NCI-H1694 treated with DMSO at 0.1 percent for 48 hours (cell line): ENCODE data around the gene RAB28.
"Not testable (repeated sequence)": the region's sequence is repeated elsewhere in the genome, so short reads cannot be mapped to it uniquely, and the experiment has no call there.

ENCODE experiments used
- DNase-seq: peaks from one replicate; lab custom pipeline; 2025; lab: John Stamatoyannopoulos, UW

Gene RAB28

GRCh38 chr4:13445841-13446790 lies 38.0 kb downstream of the RAB28 start:
- DNase-seq, result no peak

- no peak for DNase-seq
These were observed 42.6 kb downstream of the RAB28 start for GRCh38 chr4:13441506-13441905.

- DNase-seq, result no peak
These were observed 47.2 kb downstream of the RAB28 start for GRCh38 chr4:13436962-13437361.

DNA sequence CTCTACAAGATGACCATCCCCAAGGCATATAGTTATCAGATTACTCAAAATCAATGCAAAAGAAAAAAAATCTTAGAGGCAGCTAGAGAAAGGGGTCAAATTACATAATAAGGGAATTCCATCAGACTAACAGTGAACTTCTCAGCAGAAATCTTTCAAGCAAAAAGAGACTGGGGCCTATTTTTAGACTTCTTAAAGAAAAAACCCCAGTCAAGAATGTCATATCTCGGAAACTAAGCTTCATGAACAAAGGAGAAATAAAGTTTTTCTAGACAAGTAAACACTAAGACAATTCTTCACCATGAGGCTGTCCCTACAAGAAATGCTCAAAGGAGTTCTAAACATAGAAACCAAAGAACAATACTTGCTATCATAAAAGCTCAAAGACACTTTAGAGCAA lies 51.7 kb downstream of the RAB28 start:
- DNase-seq, result no peak

DNA sequence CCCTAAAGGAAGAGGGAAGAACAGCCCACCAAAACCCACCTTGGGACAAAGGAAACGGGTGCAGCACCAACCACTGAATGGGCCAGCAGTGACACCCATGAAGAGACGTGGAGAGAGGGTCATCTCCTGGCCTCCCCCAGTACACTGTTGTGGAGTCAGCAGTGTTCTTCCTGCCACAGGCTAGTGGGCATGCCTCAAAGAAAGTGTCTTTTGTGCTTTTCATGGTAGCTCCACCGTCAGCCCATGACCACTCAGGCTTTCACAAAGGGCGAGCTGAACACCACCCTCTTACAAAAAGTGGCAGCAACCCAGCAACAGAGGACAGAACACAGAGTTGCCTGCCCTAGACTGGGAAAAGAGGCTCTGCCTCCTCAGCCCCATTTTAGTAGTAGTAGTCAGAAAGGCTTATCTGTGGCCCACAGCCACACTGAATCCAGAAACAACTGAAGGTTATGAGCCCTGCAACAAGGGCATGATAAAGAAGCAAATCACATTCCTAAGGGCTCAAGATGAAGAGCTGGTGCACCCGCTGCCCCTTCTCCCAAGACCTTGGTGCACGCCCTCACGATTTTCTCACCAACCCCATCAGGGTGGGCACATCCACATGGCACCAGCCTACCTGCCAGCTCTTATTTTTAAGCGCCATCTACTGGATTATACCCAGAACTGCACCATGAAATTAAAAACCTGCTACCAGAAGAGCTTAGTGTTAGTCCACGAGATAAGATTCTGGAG lies 53.1 kb downstream of the RAB28 start:
- no peak for DNase-seq

- no peak for DNase-seq
These were observed 56.4 kb downstream of the RAB28 start for GRCh38 chr4:13427599-13428325.

GRCh38 chr4:13415068-13415785 lies 68.9 kb downstream of the RAB28 start:
- DNase-seq, result no peak

- no peak for DNase-seq
These were observed 70.3 kb downstream of the RAB28 start for GRCh38 chr4:13413729-13414437.

- no peak for DNase-seq
These were observed 72.2 kb downstream of the RAB28 start for GRCh38 chr4:13411942-13412341.

DNA sequence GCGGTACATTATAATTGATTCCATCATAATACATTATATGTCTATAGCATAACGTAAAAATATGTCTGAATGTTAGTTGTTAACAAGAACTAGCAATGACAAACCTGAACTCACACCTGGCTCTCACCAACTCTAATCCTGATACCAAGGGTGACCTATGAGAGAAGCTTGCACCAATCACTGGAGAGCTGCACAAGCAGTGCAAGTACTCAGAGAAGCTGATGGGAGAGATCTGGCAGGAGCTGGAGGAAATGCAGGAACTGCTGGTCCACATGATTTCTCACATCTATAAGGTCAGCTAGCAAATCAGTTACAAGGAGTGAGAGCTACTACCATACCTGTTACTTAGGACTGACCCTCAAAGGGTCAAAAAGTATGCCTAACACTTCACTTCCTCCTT lies 74.8 kb downstream of the RAB28 start:
- DNase-seq, result no peak

- DNase-seq, result not testable (repeated sequence)
These were observed 78.0 kb downstream of the RAB28 start for GRCh38 chr4:13406156-13406555.

DNA sequence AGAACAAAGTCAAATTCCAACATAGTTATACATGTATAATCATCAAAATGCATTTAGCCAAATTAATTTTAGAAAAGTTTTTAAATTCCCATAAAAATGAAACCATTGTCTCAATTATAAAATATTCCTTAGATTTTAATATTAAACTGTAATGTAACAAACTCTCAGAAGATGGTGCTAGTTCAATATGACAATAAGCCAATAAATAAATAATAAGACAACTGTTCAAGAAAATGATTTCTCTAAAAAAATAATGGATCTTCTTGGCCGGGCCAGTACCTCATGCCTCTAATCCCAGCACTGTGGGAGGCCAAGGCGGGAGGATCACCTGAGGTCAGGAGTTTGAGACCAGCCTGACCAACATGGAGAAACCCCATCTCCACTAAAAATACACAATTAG lies 80.3 kb downstream of the RAB28 start:
- no peak for DNase-seq

GRCh38 chr4:13403326-13403725 lies 80.8 kb downstream of the RAB28 start:
- DNase-seq, result no peak

DNA sequence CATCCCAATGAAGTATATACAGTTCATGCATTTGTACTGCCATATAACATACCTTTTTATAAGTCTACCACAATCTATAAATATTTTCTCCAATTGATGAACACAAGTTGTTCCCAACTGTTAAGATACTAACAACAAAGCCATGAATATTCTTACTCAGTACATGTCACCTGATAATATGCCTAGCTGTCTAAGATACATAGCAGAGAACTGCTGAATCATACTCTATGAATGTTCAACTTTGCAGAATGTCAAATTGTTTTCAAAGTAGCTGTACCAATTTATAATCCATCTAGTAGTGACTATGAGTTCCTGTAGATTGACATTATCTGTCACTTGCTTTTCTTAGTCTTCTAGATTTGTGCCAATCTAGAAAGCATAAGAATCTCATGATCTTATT lies 84.9 kb downstream of the RAB28 start:
- no peak for DNase-seq

- no peak for DNase-seq
These were observed 88.0 kb downstream of the RAB28 start for GRCh38 chr4:13396161-13396560.

DNA sequence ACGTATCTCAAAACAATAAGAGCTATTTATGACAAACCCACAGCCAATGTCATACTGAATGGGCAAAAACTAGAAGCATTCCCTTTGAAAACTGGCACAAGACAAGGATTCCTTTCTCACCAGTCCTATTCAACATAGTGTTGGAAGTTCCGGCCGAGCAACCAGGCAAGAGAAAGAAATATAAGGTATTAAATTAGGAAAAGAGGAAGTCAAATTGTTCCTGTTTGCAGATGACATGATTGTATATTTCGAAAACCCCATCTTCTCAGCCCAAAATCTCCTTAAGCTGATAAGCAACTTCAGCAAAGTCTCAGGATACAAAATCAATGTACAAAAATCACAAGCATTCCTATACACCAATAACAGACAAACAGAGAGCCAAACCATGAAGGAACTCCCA lies 94.2 kb downstream of the RAB28 start:
- DNase-seq, result not testable (repeated sequence)

- no peak for DNase-seq
These were observed 97.6 kb downstream of the RAB28 start for GRCh38 chr4:13386405-13387107.

- DNase-seq, result no peak
These were observed 100.1 kb downstream of the RAB28 start for GRCh38 chr4:13384055-13384454.

GRCh38 chr4:13378973-13379759 lies 105.0 kb downstream of the RAB28 start:
- no peak for DNase-seq

DNA sequence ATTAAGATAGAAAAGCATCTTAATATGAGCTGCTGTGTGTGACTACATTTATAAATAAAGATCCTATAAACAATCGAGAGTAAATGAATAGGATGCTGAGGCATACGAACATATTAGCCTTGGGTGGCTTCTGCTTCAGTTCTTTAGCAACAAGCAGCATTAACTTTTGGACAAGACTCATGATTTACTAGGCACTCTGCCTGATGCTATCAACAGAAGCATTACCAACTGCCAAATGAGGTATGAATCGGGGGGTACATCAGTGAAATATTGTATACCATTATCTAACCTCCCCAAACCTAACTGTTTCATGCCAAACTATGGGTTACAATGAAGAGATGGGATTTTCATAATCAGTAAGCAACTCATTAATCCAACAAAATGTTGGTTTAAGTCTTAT lies 113.1 kb downstream of the RAB28 start:
- DNase-seq, result no peak
